Caki2 (cell line): Measurements from ENCODE around the gene NCOA5. TPM values are rescaled to one million over a fixed set of nuclear protein-coding genes. Genes with fewer than 3 reads are reported as not detected.

ENCODE experiments used
- DNase-seq: peaks from one replicate; pipeline ENCODE4 v3.0.0-alpha.2; 2015; ENCODE audit warnings: low read depth
- in situ Hi-C: cut with HindIII; loops from 2 replicates; pipeline ENCODE4 v1.10.0; 2016; ENCODE audit warnings: low sequenced_read_pairs, low pct_unique_long_range_greater_than_20kb, mixed read lengths
- total RNA-seq: library from RNA; depleted of rRNA; stranded (reverse); fragments of >200 nt; shearing (Covaris generic); gene quantifications from 2 replicates; pipeline ENCODE4 v1.2.3, GENCODE V29; 2014; ENCODE audit warnings: low replicate concordance; rRNA removed

NCOA5 gene
- total RNA-seq, 1 experiment from 2014 or later = 9.2 TPM

- DNase-seq = no peak
- in situ Hi-C loops = no loop called here
These were observed 76.8 kb downstream of the NCOA5 start for GRCh38 chr20:46012921-46013320.

- DNase-seq = peak; percentile 98
These were observed 77.9 kb downstream of the NCOA5 start for GRCh38 chr20:46011631-46012482.

More at GRCh38 chr20:46011631-46012482, 77.9 kb downstream of the NCOA5 start:
- in situ Hi-C loops = no loop called here

Other genes starting within 250 kb of the NCOA5 start
- 43.3 and 48.7 TPM in 2 replicates for gene ACOT8, start 232.6 kb downstream of the NCOA5 start, total RNA-seq
- 4.3 and 5.8 TPM in 2 replicates for gene ZSWIM3, start 232.3 kb downstream of the NCOA5 start, total RNA-seq
- 6.3 and 9.8 TPM in 2 replicates for gene ZSWIM1, start 208.7 kb downstream of the NCOA5 start, total RNA-seq
- 0.43 TPM in 1 of 2 replicates, not detected in the other for gene SPATA25, start 202.3 kb downstream of the NCOA5 start, total RNA-seq
- gene NEURL2, start 198.8 kb downstream of the NCOA5 start, total RNA-seq = 3.4 and 5.2 TPM in 2 replicates
- gene CTSA, start 198.6 kb downstream of the NCOA5 start, total RNA-seq = 96.4 and 123 TPM in 2 replicates
- 6.5 and 9.1 TPM in 2 replicates for gene PLTP, start 177.8 kb downstream of the NCOA5 start, total RNA-seq
- 5.2 and 14.2 TPM in 2 replicates for gene PCIF1, start 155.3 kb downstream of the NCOA5 start, total RNA-seq
- gene ZNF335, start 117.8 kb downstream of the NCOA5 start, total RNA-seq = 4.8 and 5.4 TPM in 2 replicates
- 0.06 and 0.07 TPM in 2 replicates for gene MMP9, start 81.1 kb downstream of the NCOA5 start, total RNA-seq
- gene SLC12A5, start 60.7 kb downstream of the NCOA5 start, total RNA-seq = 7.9 TPM in 1 of 2 replicates, not detected in the other
- 24.1 and 29.9 TPM in 2 replicates for gene CD40, start 28.4 kb upstream of the NCOA5 start, total RNA-seq
- 0.07 and 0.43 TPM in 2 replicates for gene CDH22, start 218.5 kb upstream of the NCOA5 start, total RNA-seq